ENCODE measurements around the gene ACTA2.
"Not testable (repeated sequence)": the region's sequence is repeated elsewhere in the genome, so short reads cannot be mapped to it uniquely, and the experiment has no call there.

ACTA2 gene

DNA sequence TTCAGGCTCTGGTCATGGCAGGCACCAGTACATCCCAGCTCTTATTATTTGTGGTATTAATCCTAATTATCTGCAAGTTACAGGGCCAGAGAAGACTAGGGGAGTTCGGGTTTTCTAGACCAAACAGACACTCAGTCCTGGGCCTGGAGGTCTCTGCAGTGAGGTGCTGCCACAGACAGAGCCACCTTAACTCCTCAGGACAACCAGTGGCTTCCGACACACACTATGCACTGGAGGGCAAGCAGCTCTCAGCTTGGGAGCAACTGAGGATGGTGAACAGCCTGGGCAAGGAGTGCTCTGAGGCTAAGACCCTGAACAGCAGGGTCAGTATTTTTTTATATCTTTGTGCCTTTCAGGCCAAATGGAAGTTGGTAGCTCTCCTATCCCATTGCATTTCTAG lies 19.0 kb downstream of the ACTA2 start:
- TF ChIP-seq CTCF (IDR thresholded peaks at IDR 0.05; ENCODE audit: low read depth, low read length): no peak
- no peak overlapping the region for H3K4me3 ChIP-seq (ENCODE audit: low read depth, low read length)

- peak; percentile 84 for TF ChIP-seq CTCF (IDR thresholded peaks at IDR 0.05; ENCODE audit: low read depth, low read length)
- H3K4me3 ChIP-seq (ENCODE audit: low read depth, low read length): no peak overlapping the region
These were observed 19.9 kb downstream of the ACTA2 start for GRCh38 chr10:88932539-88933256.

DNA sequence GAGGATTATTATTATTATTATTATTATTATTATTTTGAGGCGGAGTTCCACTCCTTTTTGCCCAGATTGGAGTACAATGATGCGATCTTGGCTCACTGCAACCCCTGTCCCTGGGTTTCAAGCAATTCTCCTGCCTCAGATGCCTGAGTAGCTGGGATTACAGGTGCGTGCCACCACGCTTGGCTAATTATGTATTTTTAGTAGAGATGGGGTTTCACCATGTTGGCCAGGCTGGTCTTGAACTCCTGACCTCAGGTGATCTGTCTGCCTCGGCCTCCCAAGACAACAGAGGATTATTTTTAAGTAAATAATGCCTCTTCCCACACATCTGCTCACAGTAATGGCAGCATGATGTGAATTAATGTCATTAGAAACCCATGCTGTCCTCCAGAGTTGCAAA lies 20.5 kb downstream of the ACTA2 start:
- not testable (repeated sequence) for H3K4me3 ChIP-seq (ENCODE audit: low read depth, low read length)

GRCh38 chr10:88931548-88931947 lies 21.0 kb downstream of the ACTA2 start:
- TF ChIP-seq CTCF (IDR thresholded peaks at IDR 0.05; ENCODE audit: low read depth, low read length): no peak
- no peak overlapping the region for H3K4me3 ChIP-seq (ENCODE audit: low read depth, low read length)

GRCh38 chr10:88928254-88928653 lies 24.3 kb downstream of the ACTA2 start:
- TF ChIP-seq CTCF (IDR thresholded peaks at IDR 0.05; ENCODE audit: low read depth, low read length): no peak
- no peak overlapping the region for H3K4me3 ChIP-seq (ENCODE audit: low read depth, low read length)

- TF ChIP-seq CTCF (IDR thresholded peaks at IDR 0.05; ENCODE audit: low read depth, low read length): no peak
- no peak overlapping the region for H3K4me3 ChIP-seq (ENCODE audit: low read depth, low read length)
These were observed 25.2 kb downstream of the ACTA2 start for GRCh38 chr10:88927416-88927690.

GRCh38 chr10:88926566-88927415 lies 25.8 kb downstream of the ACTA2 start:
- no peak overlapping the region for H3K4me3 ChIP-seq (ENCODE audit: low read depth, low read length)
- TF ChIP-seq CTCF (IDR thresholded peaks at IDR 0.05; ENCODE audit: low read depth, low read length): no peak
